NCI-H2081 (cell line): ENCODE results near the gene ADAP1.

Experiments used
- DNase-seq, 2 experiments: peaks; one replicate each; lab custom pipeline; 2025; lab: John Stamatoyannopoulos, UW

Gene ADAP1

GRCh38 chr7:894927-895450 is 59.5 kb downstream of the ADAP1 start:
- no peak for DNase-seq

GRCh38 chr7:894164-894867 is 60.2 kb downstream of the ADAP1 start:
- DNase-seq = no peak

GRCh38 chr7:893686-894085 is 60.8 kb downstream of the ADAP1 start:
- no peak for DNase-seq

- no peak for DNase-seq
Measured at GRCh38 chr7:892648-893593, 61.6 kb downstream of the ADAP1 start.

GRCh38 chr7:891805-892204 is 62.7 kb downstream of the ADAP1 start:
- DNase-seq = no peak

GRCh38 chr7:891291-891690 is 63.2 kb downstream of the ADAP1 start:
- DNase-seq = no peak

GRCh38 chr7:890868-891267 is 63.6 kb downstream of the ADAP1 start:
- DNase-seq = no peak

- no peak for DNase-seq
Measured at GRCh38 chr7:889391-889790, 65.1 kb downstream of the ADAP1 start.

- DNase-seq = no peak
Measured at GRCh38 chr7:889025-889390, 65.5 kb downstream of the ADAP1 start.

GRCh38 chr7:888081-889024 is 66.1 kb downstream of the ADAP1 start:
- DNase-seq = no peak

GRCh38 chr7:887488-887820 is 67.0 kb downstream of the ADAP1 start:
- no peak for DNase-seq

GRCh38 chr7:886626-887487 is 67.6 kb downstream of the ADAP1 start:
- no peak for DNase-seq

GRCh38 chr7:885893-886625 is 68.4 kb downstream of the ADAP1 start:
- no peak for DNase-seq

- DNase-seq = no peak
Measured at GRCh38 chr7:885261-885892, 69.1 kb downstream of the ADAP1 start.

- no peak for DNase-seq
Measured at GRCh38 chr7:884191-885003, 70.1 kb downstream of the ADAP1 start.

GRCh38 chr7:883055-884021 is 71.1 kb downstream of the ADAP1 start:
- DNase-seq = peak; percentile 52 to 79

- no peak for DNase-seq
Measured at GRCh38 chr7:882336-883035, 72.0 kb downstream of the ADAP1 start.
